Suprapubic skin (tissue), 4 donors: ENCODE data around the gene TNFRSF4.

Experiments
- EP300 ChIP-seq: sonication (generic); formaldehyde crosslinking; IDR thresholded peaks from one replicate; pipeline ENCODE4 v1.6.1; 2017; ENCODE audit warnings: antibody characterized with exemption
- POLR2A ChIP-seq, 2 donors: fragments of 450-650 bp; IDR thresholded peaks; one replicate each; pipeline ENCODE4 v1.6.1; 2017; ENCODE audit warnings: antibody characterized with exemption in 2 of 2, mild to moderate bottlenecking in 2 of 2, moderate library complexity in 2 of 2
- POLR2AphosphoS5 ChIP-seq, 3 donors: sonication (generic); formaldehyde crosslinking; IDR thresholded peaks; one replicate each; pipeline ENCODE4 v1.6.1; 2017; ENCODE audit warnings: antibody characterized with exemption in 3 of 3
- TF ChIP-seq, protein P1 (sequence below), 2 donors: fragments of 200-600 bp in 1 of 2; fragments of 450-650 bp in 1 of 2; sonication (generic) in 1 of 2; IDR thresholded peaks; one replicate each; pipeline ENCODE4 v1.5.1; 2016 to 2019; ENCODE audit warnings: antibody characterized with exemption in 2 of 2, mild to moderate bottlenecking in 1 of 2, moderate library complexity in 1 of 2

DNA sequence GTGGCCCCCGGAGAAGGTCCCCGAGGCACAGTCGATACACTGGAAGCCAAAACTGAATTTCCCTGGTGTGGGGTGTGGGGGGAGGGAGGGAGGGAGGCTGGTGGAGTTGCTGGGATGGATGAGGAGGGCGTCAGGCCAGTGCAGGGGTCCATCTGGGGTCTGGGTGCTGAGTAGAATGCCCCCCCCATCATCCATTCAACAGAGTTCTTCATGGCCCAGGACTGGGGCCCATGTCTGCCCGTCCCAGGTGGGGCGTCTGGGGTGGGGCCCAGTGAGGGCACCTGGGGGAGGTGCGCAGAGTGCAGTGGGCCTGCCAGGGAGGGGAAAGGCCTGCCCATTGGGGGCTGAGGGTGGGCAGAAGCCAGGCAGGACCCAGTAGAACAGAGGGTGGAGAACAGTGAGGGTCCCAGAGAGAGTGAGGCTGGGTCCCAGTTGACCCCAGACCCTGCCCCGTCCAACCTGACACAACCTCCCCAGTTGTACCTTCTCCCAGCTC lies 9.5 kb downstream of the TNFRSF4 start:
- no peak for TF ChIP-seq POLR2A (IDR thresholded peaks at IDR 0.05)
- TF ChIP-seq, protein P1, sequence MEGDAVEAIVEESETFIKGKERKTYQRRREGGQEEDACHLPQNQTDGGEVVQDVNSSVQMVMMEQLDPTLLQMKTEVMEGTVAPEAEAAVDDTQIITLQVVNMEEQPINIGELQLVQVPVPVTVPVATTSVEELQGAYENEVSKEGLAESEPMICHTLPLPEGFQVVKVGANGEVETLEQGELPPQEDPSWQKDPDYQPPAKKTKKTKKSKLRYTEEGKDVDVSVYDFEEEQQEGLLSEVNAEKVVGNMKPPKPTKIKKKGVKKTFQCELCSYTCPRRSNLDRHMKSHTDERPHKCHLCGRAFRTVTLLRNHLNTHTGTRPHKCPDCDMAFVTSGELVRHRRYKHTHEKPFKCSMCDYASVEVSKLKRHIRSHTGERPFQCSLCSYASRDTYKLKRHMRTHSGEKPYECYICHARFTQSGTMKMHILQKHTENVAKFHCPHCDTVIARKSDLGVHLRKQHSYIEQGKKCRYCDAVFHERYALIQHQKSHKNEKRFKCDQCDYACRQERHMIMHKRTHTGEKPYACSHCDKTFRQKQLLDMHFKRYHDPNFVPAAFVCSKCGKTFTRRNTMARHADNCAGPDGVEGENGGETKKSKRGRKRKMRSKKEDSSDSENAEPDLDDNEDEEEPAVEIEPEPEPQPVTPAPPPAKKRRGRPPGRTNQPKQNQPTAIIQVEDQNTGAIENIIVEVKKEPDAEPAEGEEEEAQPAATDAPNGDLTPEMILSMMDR (IDR thresholded peaks at IDR 0.05) = no peak
- no peak for TF ChIP-seq EP300
- TF ChIP-seq POLR2AphosphoS5 (IDR thresholded peaks at IDR 0.05) = no peak
